Esophagus (tissue), 2 donors: ENCODE measurements around the gene MCIDAS. TPM values are rescaled to one million over a fixed set of nuclear protein-coding genes. Genes with fewer than 3 reads are reported as not detected.
A peak's percentile ranks its signal among the peaks of the same experiment; 100 is the strongest.

Experiments
- H3K27ac ChIP-seq, 2 donors: one replicate each; pipeline ENCODE4 v1.5.1; 2013; ENCODE audit warnings: low read depth in 2 of 2, mild to moderate bottlenecking in 2 of 2, inconsistent platforms in 1 of 2, low read length in 1 of 2, moderate library complexity in 1 of 2
- H3K27me3 ChIP-seq, 2 donors: one replicate each; pipeline ENCODE4 v1.6.1; 2013; ENCODE audit warnings: low read length in 2 of 2, control low read depth in 1 of 2, mild to moderate bottlenecking in 1 of 2; ENCODE audit not compliant: insufficient read depth in 2 of 2, control insufficient read depth in 1 of 2
- H3K36me3 ChIP-seq, 2 donors: one replicate each; pipeline ENCODE4 v1.6.1; 2013; ENCODE audit warnings: low read length in 1 of 2; ENCODE audit not compliant: control insufficient read depth in 2 of 2, insufficient read depth in 2 of 2
- H3K4me1 ChIP-seq, 2 donors: one replicate each; pipeline ENCODE4 v1.6.1; 2013; ENCODE audit warnings: low read length in 1 of 2; ENCODE audit not compliant: control insufficient read depth in 2 of 2, insufficient read depth in 2 of 2
- H3K4me3 ChIP-seq, 2 donors: one replicate each; pipeline ENCODE4 v1.5.1; 2013; ENCODE audit warnings: low read length in 2 of 2, mild to moderate bottlenecking in 2 of 2, low read depth in 1 of 2, moderate library complexity in 1 of 2
- H3K9me3 ChIP-seq, 2 donors: one replicate each; pipeline ENCODE4 v1.6.1; 2013; ENCODE audit warnings: mild to moderate bottlenecking in 2 of 2, low read depth in 1 of 2, low read length in 1 of 2, moderate library complexity in 1 of 2; ENCODE audit not compliant: control insufficient read depth in 2 of 2, insufficient read depth in 1 of 2
- WGBS, 2 donors: extraction: QIAGEN DNeasy Blood & Tissue Kit; methylation state at CpG; one replicate each; pipeline ENCODE4 v1.1.7; 2013; 5-methylcytosine and 5-hydroxymethylcytosine counted together
- polyA plus RNA-seq, 2 donors: library from polyadenylated mRNA; stranded (reverse); fragments of 200-250 nt; gene quantifications; one replicate each; pipeline ENCODE4 v1.2.3, GENCODE V29; 2013
- donor health status: healthy with polysubstance abuse.
- donor health status: Bipolar disorder and iron deficiency.

The MCIDAS gene
- polyA plus RNA-seq, 2 donors, result 0.04 to 0.06 TPM

- H3K36me3 ChIP-seq, result no peaks in the 10 kb centered on the region
- no peaks in the 10 kb centered on the region for H3K4me1 ChIP-seq
- H3K27me3 ChIP-seq, result peaks cover 0 to 2% of the 10 kb centered on the region in 2 donors
- WGBS, 2 donors, result 50 to 58% methylated on average over 6 of the region's 6 CpGs
- H3K27ac ChIP-seq, result no peak overlapping the region
- H3K9me3 ChIP-seq, result no peaks in the 10 kb centered on the region
- H3K4me3 ChIP-seq, result no peak overlapping the region
Observed at GRCh38 chr5:55188656-55189540, 38.2 kb downstream of the MCIDAS start.

GRCh38 chr5:55187370-55187769 lies 39.7 kb downstream of the MCIDAS start:
- no peaks in the 10 kb centered on the region for H3K36me3 ChIP-seq
- no peak overlapping the region for H3K4me3 ChIP-seq
- H3K27me3 ChIP-seq, result no peaks in the 10 kb centered on the region
- H3K27ac ChIP-seq, result no peak overlapping the region
- H3K9me3 ChIP-seq, result no peaks in the 10 kb centered on the region
- WGBS, 2 donors, result 42 to 43% methylated on average over 4 of the region's 4 CpGs
- H3K4me1 ChIP-seq, result no peaks in the 10 kb centered on the region

GRCh38 chr5:55180016-55180415 lies 47.1 kb downstream of the MCIDAS start:
- Histone ChIP-seq H3K9me3 (peaks cover 0 to 3% of the 10 kb centered on the region in 2 donors), H3K4me3 (no peak overlapping the region), H3K4me1 (peaks cover 3% of the 10 kb centered on the region in 2 donors), H3K36me3 (no peaks in the 10 kb centered on the region), H3K27me3 (peaks cover 0 to 12% of the 10 kb centered on the region in 2 donors), H3K27ac (no peak overlapping the region)
- WGBS, 2 donors, result 64 to 70% methylated on average over 1 of the region's 1 CpG

GRCh38 chr5:55177078-55177477 lies 50.0 kb downstream of the MCIDAS start:
- Histone ChIP-seq H3K27me3 (peaks cover 0 to 12% of the 10 kb centered on the region in 2 donors), H3K4me3 (no peak overlapping the region), H3K9me3 (peaks cover 0 to 3% of the 10 kb centered on the region in 2 donors)

GRCh38 chr5:55176176-55176818 lies 50.8 kb downstream of the MCIDAS start:
- H3K27me3 ChIP-seq, result peaks cover 0 to 12% of the 10 kb centered on the region in 2 donors
- H3K4me3 ChIP-seq, result peak overlapping the region; percentile 14 to 42
- H3K4me1 ChIP-seq, result peaks cover 7 to 9% of the 10 kb centered on the region in 2 donors
- H3K36me3 ChIP-seq, result no peaks in the 10 kb centered on the region
- 2 to 3% methylated on average over 44 of the region's 44 CpGs for WGBS, 2 donors
- H3K27ac ChIP-seq, result no peak overlapping the region
- H3K9me3 ChIP-seq, result peaks cover 0 to 3% of the 10 kb centered on the region in 2 donors

More at GRCh38 chr5:55177078-55177477, 50.0 kb downstream of the MCIDAS start:
- Histone ChIP-seq H3K27ac (no peak overlapping the region), H3K4me1 (peaks cover 7 to 9% of the 10 kb centered on the region in 2 donors), H3K36me3 (no peaks in the 10 kb centered on the region)
- WGBS, 2 donors, result 11 to 22% methylated on average over 2 of the region's 2 CpGs

- Histone ChIP-seq H3K4me3 (no peak overlapping the region), H3K36me3 (no peaks in the 10 kb centered on the region), H3K27ac (no peak overlapping the region), H3K27me3 (peaks cover 0 to 12% of the 10 kb centered on the region in 2 donors), H3K9me3 (peaks cover 0 to 3% of the 10 kb centered on the region in 2 donors), H3K4me1 (peaks cover 7 to 9% of the 10 kb centered on the region in 2 donors)
- WGBS, 2 donors, result 12 to 16% methylated on average over 7 of the region's 7 CpGs
Observed at GRCh38 chr5:55175781-55176175, 51.3 kb downstream of the MCIDAS start.

- Histone ChIP-seq H3K4me3 (peak overlapping the region in 1 of 2 donors; percentile 64), H3K4me1 (peaks cover 7 to 9% of the 10 kb centered on the region in 2 donors), H3K27ac (no peak overlapping the region), H3K27me3 (peaks cover 0 to 14% of the 10 kb centered on the region in 2 donors), H3K36me3 (no peaks in the 10 kb centered on the region), H3K9me3 (peaks cover 0 to 3% of the 10 kb centered on the region in 2 donors)
- 14 to 15% methylated on average over 8 of the region's 8 CpGs for WGBS, 2 donors
Observed at GRCh38 chr5:55173687-55174230, 53.4 kb downstream of the MCIDAS start.

GRCh38 chr5:55172937-55173686 lies 54.0 kb downstream of the MCIDAS start, which contains the start of gene CDC20B:
CDC20B (minus strand) TSS chr5:55173177; CDS start chr5:55173000, 177 bp downstream.
- no peaks in the 10 kb centered on the region for H3K36me3 ChIP-seq
- 0% methylated on average over 53 to 69 of the region's 69 CpGs for WGBS, 2 donors
- no peak within 1 kb of the TSS for H3K27ac ChIP-seq
- peak within 1 kb of the TSS; percentile 47 to 64 for H3K4me3 ChIP-seq
- H3K9me3 ChIP-seq, result peaks cover 0 to 3% of the 10 kb centered on the region in 2 donors
- peaks cover 7 to 9% of the 10 kb centered on the region in 2 donors for H3K4me1 ChIP-seq
- H3K27me3 ChIP-seq, result peaks cover 0 to 14% of the 10 kb centered on the region in 2 donors
